K562 (cell line): Measurements from ENCODE around the gene GTF2H4. TPM values are rescaled to one million over a fixed set of nuclear protein-coding genes. Genes with fewer than 3 reads are reported as not detected.
"Not testable (repeated sequence)": the region's sequence is repeated elsewhere in the genome, so short reads cannot be mapped to it uniquely, and the experiment has no call there.

Experiments used
- ATAC-seq: fragments of 200-7000 bp; cut with Tn5 transposase; 3 replicates; pipeline ENCODE4 v1.9.1; 2020; ENCODE audit warnings: moderate library complexity
- BruUV-seq: library from RNA; stranded (reverse); fragments of 400-500 nt; replicated peaks from 2 replicates; lab custom pipeline; 2021; lab: Mats Ljungman, UMichigan
- CTCF ChIA-PET: fragments of 300-600 bp; formaldehyde crosslinking; extraction: SDS; loops from one replicate; lab custom pipeline; 2021; ENCODE audit warnings: low intra/inter-chr PET ratio; lab: Yijun Ruan, JAX
- POLR2A ChIA-PET: fragments of 300-600, 350-650 bp; sonication (Branson Sonifier 250); formaldehyde crosslinking; extraction: SDS; loops from one replicate; lab custom pipeline; 2021; ENCODE audit warnings: antibody characterized with exemption, inconsistent platforms; lab: Yijun Ruan, JAX
- DNase-seq, 4 experiments: peaks; one replicate each; pipeline versions ENCODE4 v3.0.0 to v3.0.0-alpha.2; 2011 to 2018; ENCODE audit warnings: low spot score in 3 of 4, mixed read lengths in 3 of 4; ENCODE audit errors: extremely low read depth in 1 of 4
- FAIRE-seq: peaks from 2 replicates; lab custom pipeline; 2011; peaks lifted over from hg19 to GRCh38; lab: Jason Lieb, UNC
- H2AFZ ChIP-seq: 2 replicates; pipeline ENCODE4 v1.6.0; 2011; ENCODE audit warnings: low read depth, low read length, control low read depth, inconsistent platforms
- H3K27ac ChIP-seq: fragments of 200-600 bp; 3 replicates; pipeline ENCODE4 v1.8.0; 2011; ENCODE audit warnings: low read depth, mild to moderate bottlenecking, control low read depth, inconsistent platforms, low read length, moderate library complexity, mixed read lengths; ENCODE audit errors: extremely low read depth
- H3K27me3 ChIP-seq, 2 experiments: fragments of 300-600 bp in 1 of 2; 2 replicates in 1 of 2; 3 replicates in 1 of 2; pipeline versions ENCODE4 v1.6.0 to v1.8.0; 2011; ENCODE audit warnings: inconsistent platforms in 2 of 2, low read length in 2 of 2, mild to moderate bottlenecking in 1 of 2, mixed read lengths in 1 of 2, moderate library complexity in 1 of 2; ENCODE audit not compliant: control insufficient read depth in 2 of 2, insufficient read depth in 2 of 2
- H3K36me3 ChIP-seq: fragments of 300-600 bp; 3 replicates; pipeline ENCODE4 v1.8.0; 2011; ENCODE audit warnings: mild to moderate bottlenecking, low read length, inconsistent platforms; ENCODE audit not compliant: control insufficient read depth, insufficient read depth
- H3K4me1 ChIP-seq, 2 experiments: fragments of 200-600 bp in 1 of 2; replicated peaks in 1 of 2; 2 replicates in 1 of 2; 3 replicates in 1 of 2; pipeline versions ENCODE4 v1.5.1 to v1.8.0; 2011; ENCODE audit warnings: inconsistent platforms in 2 of 2, low read length in 2 of 2, mild to moderate bottlenecking in 1 of 2, mixed read lengths in 1 of 2, moderate library complexity in 1 of 2; ENCODE audit not compliant: control insufficient read depth in 2 of 2, insufficient read depth in 2 of 2
- H3K4me2 ChIP-seq: 2 replicates; pipeline ENCODE4 v1.6.1; 2011; ENCODE audit warnings: low read length, control low read depth, inconsistent platforms, mixed read lengths; ENCODE audit not compliant: insufficient read depth
- H3K4me3 ChIP-seq: fragments of 200-600 bp; sonication (generic), shearing (Covaris generic); 2 replicates; pipeline ENCODE4 v1.5.1; 2016; ENCODE audit warnings: control low read depth, inconsistent platforms
- H3K79me2 ChIP-seq: fragments of 200-600 bp; 3 replicates; pipeline ENCODE4 v1.8.0; 2011; ENCODE audit warnings: low read length, inconsistent platforms; ENCODE audit not compliant: control insufficient read depth, insufficient read depth
- H3K9ac ChIP-seq, 2 experiments: 2 replicates each; pipeline versions ENCODE4 v1.6.0 to v1.6.1; 2011; ENCODE audit warnings: low read depth in 2 of 2, low read length in 2 of 2, control low read depth in 1 of 2, inconsistent platforms in 1 of 2, mild to moderate bottlenecking in 1 of 2, mixed read lengths in 1 of 2; ENCODE audit not compliant: insufficient read depth in 1 of 2
- H3K9me1 ChIP-seq: one replicate; pipeline ENCODE4 v1.6.0; 2011; ENCODE audit warnings: inconsistent platforms, mild to moderate bottlenecking, low read length, moderate library complexity; ENCODE audit not compliant: control insufficient read depth, insufficient read depth
- H3K9me3 ChIP-seq: replicated peaks from 2 replicates; pipeline ENCODE4 v1.5.1; 2011; ENCODE audit warnings: low read depth, low read length, inconsistent platforms; ENCODE audit not compliant: control insufficient read depth, insufficient read depth
- H4K20me1 ChIP-seq: replicated peaks from 2 replicates; pipeline ENCODE4 v1.6.1; 2011; ENCODE audit warnings: low read length, inconsistent platforms, mixed read lengths; ENCODE audit not compliant: control insufficient read depth, insufficient read depth
- CBX1 ChIP-seq: sonication (generic); IDR thresholded peaks from 2 replicates; pipeline ENCODE4 v1.6.1; 2016; ENCODE audit warnings: antibody characterized with exemption, low read depth, mild to moderate bottlenecking
- CBX3 ChIP-seq, 2 experiments: IDR thresholded peaks; 1 replicate in 1 of 2; 2 replicates in 1 of 2; pipeline ENCODE4 v1.6.1; 2012; ENCODE audit warnings: inconsistent platforms in 2 of 2, low read length in 2 of 2, borderline replicate concordance in 1 of 2, control low read depth in 1 of 2
- CBX5 ChIP-seq: IDR thresholded peaks from 2 replicates; pipeline ENCODE4 v1.6.1; 2014; ENCODE audit warnings: low read depth, borderline replicate concordance
- TRIM24 ChIP-seq, 2 experiments: fragments of 450-650 bp; IDR thresholded peaks; 2 replicates each; pipeline ENCODE4 v1.6.1; 2016
- TRIM28 ChIP-seq: fragments of 450-650 bp; IDR thresholded peaks from 2 replicates; pipeline ENCODE4 v1.6.1; 2017
- XRCC5 ChIP-seq: fragments of 200-400 bp; formaldehyde crosslinking; IDR thresholded peaks from 2 replicates; pipeline ENCODE4 v1.6.1; 2017; ENCODE audit warnings: low read depth, mild to moderate bottlenecking, low read length
- ZBTB33 ChIP-seq: sonication (generic); formaldehyde crosslinking; IDR thresholded peaks from 2 replicates; pipeline ENCODE4 v1.8.1; 2023; ENCODE audit warnings: mild to moderate bottlenecking, missing genetic modification reagents
- ZFP36 ChIP-seq: fragments of 150-350 bp; IDR thresholded peaks from 2 replicates; pipeline ENCODE4 v1.6.1; 2018; ENCODE audit warnings: low read length, low read depth; ENCODE audit not compliant: partially characterized antibody
- ZNF280A ChIP-seq: fragments of 450-650 bp; IDR thresholded peaks from 2 replicates; pipeline ENCODE4 v1.6.1; 2018; ENCODE audit warnings: mild to moderate bottlenecking, low read depth; ENCODE audit not compliant: partially characterized antibody
- WGBS: fragments of 100-300 bp; shearing (Covaris generic); methylation state at CpG from one replicate; pipeline ENCODE4 v1.1.6; 2016; ENCODE audit warnings: low coverage, mixed read lengths; ENCODE audit not compliant: insufficient coverage; ENCODE audit errors: missing lambda C conversion rate; 5-methylcytosine and 5-hydroxymethylcytosine counted together
- in situ Hi-C: fragments of 300-500 bp; cut with MboI; formaldehyde crosslinking; loops from 4 replicates; pipeline ENCODE4 v1.15.0; 2018; ENCODE audit warnings: inconsistent platforms, mixed read lengths
- intact Hi-C: fragments of 100-400 bp; cut with micrococcal nuclease; formaldehyde crosslinking; loops from 2 replicates; pipeline ENCODE4 v1.14.2; 2022
- polyA plus RNA-seq, 8 experiments: library from polyadenylated mRNA; depleted of rRNA in 4 of 8; stranded (reverse) in 5 of 8; unstranded in 3 of 8; fragments of >200 nt; fragmentation: Nextera tagmentation in 2 of 8; fragmentation: Illumina TruSeq in 1 of 8; extraction: Ambion mirVana in 2 of 8; extraction: Trizol in 1 of 8; gene quantifications; 2 replicates each; pipeline versions ENCODE4 v1.2.1 to v1.2.3, GENCODE V29; 2011 to 2014; ENCODE audit warnings: inconsistent platforms in 1 of 8, missing spikeins in 1 of 8
- total RNA-seq, 7 experiments: library from RNA; depleted of rRNA in 6 of 7; stranded (reverse); fragments of >200 nt in 6 of 7; fragmentation: Illumina TruSeq in 2 of 7; extraction: Trizol in 2 of 7; gene quantifications; 2 replicates each; pipeline versions ENCODE4 v1.2.1 to v1.2.3, GENCODE V29; 2011 to 2021; ENCODE audit warnings: low replicate concordance in 1 of 7

The GTF2H4 gene
- total and polyA plus RNA-seq, 9 of the 15 experiments (the other 6 are each of a cell fraction or from before 2014, with no cell fraction given) = 3.6 to 86.1 (median 39.6) TPM

GRCh38 chr6:30859726-30860125, 48.3 kb upstream of the GTF2H4 start:
- FAIRE-seq, CTCF ChIA-PET, BruUV-seq, H3K27me3 ChIP-seq, H3K9ac ChIP-seq, H3K4me1 ChIP-seq, H3K27ac ChIP-seq, intact Hi-C loops, DNase-seq, H3K36me3 ChIP-seq: not testable (repeated sequence)
- POLR2A ChIA-PET = interaction anchor here (0.6 kb wide), 2 partner anchors 97 to 100 kb away, joined by 3 read pairs; no protein-coding TSS in a partner anchor
- peak; percentile 84 for TF ChIP-seq ZNF280A
- peak; percentile 92 for TF ChIP-seq CBX5
- peak in 1 of 2 experiments; percentile 50; a peak in 1 of 4 replicates for TF ChIP-seq TRIM24 (IDR thresholded peaks at IDR 0.05)
- 0 out of 2 replicates have a peak, but pooled peaks have one; percentile 31 for TF ChIP-seq XRCC5
- TF ChIP-seq ZFP36 = peak; percentile 38
- TF ChIP-seq CBX1 = peak; percentile 78; the same call in 1 of the 2 replicates
- peak in 1 of 2 experiments; percentile 97; a peak in 2 of 3 replicates for TF ChIP-seq CBX3 (IDR thresholded peaks at IDR 0.05; ENCODE audit: borderline replicate concordance in 1 of 2, low read length in 2 of 2)
- peak; percentile 93 for TF ChIP-seq TRIM28
- 0 out of 2 replicates have a peak, but pooled peaks have one; percentile 22 for TF ChIP-seq ZBTB33 (CRISPR knock-in tag)
- TF ChIP-seq, all 486 proteins: peak for 9; not testable (repeated sequence) for 477
- H4K20me1 ChIP-seq, H2AFZ ChIP-seq, H3K9me1 ChIP-seq, H3K4me2 ChIP-seq, in situ Hi-C loops, ATAC-seq, H3K4me3 ChIP-seq, H3K79me2 ChIP-seq, H3K9me3 ChIP-seq: not testable (repeated sequence)
- 76% methylated on average over 4 of the region's 4 CpGs for WGBS
